ENCODE measurements around the gene SPHK2.
"Not testable (repeated sequence)": the region's sequence is repeated elsewhere in the genome, so short reads cannot be mapped to it uniquely, and the experiment has no call there.

The SPHK2 gene

GRCh38 chr19:48661711-48662090 lies 42.4 kb downstream of the SPHK2 start:
- no peak for DNase-seq

- DNase-seq: no peak
Observed at GRCh38 chr19:48663667-48664066, 44.4 kb downstream of the SPHK2 start.

GRCh38 chr19:48664476-48664875 lies 45.2 kb downstream of the SPHK2 start:
- no peak for DNase-seq

GRCh38 chr19:48665786-48666185 lies 46.5 kb downstream of the SPHK2 start:
- DNase-seq: no peak

GRCh38 chr19:48668332-48668731 lies 49.0 kb downstream of the SPHK2 start:
- no peak for DNase-seq

- no peak for DNase-seq
Observed at GRCh38 chr19:48668761-48669160, 49.5 kb downstream of the SPHK2 start.

- DNase-seq: no peak
Observed at GRCh38 chr19:48669903-48670668, 50.8 kb downstream of the SPHK2 start.

GRCh38 chr19:48670699-48671445 lies 51.6 kb downstream of the SPHK2 start:
- DNase-seq: no peak

GRCh38 chr19:48671446-48671995 lies 52.2 kb downstream of the SPHK2 start:
- DNase-seq: no peak

- DNase-seq: no peak
Observed at GRCh38 chr19:48672994-48673393, 53.7 kb downstream of the SPHK2 start, which contains the start of gene NTN5. Gene NTN5, minus strand, starts transcription at chr19:48673017. Its CDS starts 2,031 bp downstream, at chr19:48670986.

- no peak for DNase-seq
Observed at GRCh38 chr19:48673436-48674100, 54.3 kb downstream of the SPHK2 start.

GRCh38 chr19:48674216-48674809 lies 55.0 kb downstream of the SPHK2 start:
- DNase-seq: no peak

GRCh38 chr19:48674921-48675824 lies 55.9 kb downstream of the SPHK2 start:
- peak in 1 of 2 experiments; percentile 68 for DNase-seq

- no peak for DNase-seq
Observed at GRCh38 chr19:48676487-48676886, 57.2 kb downstream of the SPHK2 start.

GRCh38 chr19:48676887-48677286 lies 57.6 kb downstream of the SPHK2 start:
- DNase-seq: no peak

- no peak for DNase-seq
Observed at GRCh38 chr19:48678201-48678600, 58.9 kb downstream of the SPHK2 start.

- not testable (repeated sequence) for DNase-seq
Observed at GRCh38 chr19:48680006-48680405, 60.7 kb downstream of the SPHK2 start.
